ENCODE data around the gene KCNC4. TPM values are rescaled to one million over a fixed set of nuclear protein-coding genes. Genes with fewer than 3 reads are reported as not detected.
A peak's percentile ranks its signal among the peaks of the same experiment; 100 is the strongest.

The KCNC4 gene
- under 1 TPM; 0.18 to 0.48 (median 0.47) TPM for polyA plus RNA-seq

GRCh38 chr1:110209715-110210603 is at the start of gene KCNC4:
Gene KCNC4, plus strand, starts transcription at chr1:110210314. Its CDS starts 1,186 bp downstream, at chr1:110211500.
- peaks cover 8 to 15% (median 10%) of the 10 kb centered on the region in 3 donors for H3K27me3 Mint-ChIP-seq (ENCODE audit: low read depth in 3 of 3)
- H3K4me1 Mint-ChIP-seq = peaks cover 19 to 20% of the 10 kb centered on the region in 2 donors
- H3K9me3 Mint-ChIP-seq = peaks cover 0 to 1% (median 0%) of the 10 kb centered on the region in 6 donors
- H3K4me3 Mint-ChIP-seq = peak within 1 kb of the TSS; percentile 78 to 90 (median 88)
- H3K36me3 Mint-ChIP-seq = no peaks in the 10 kb centered on the region
- peak; percentile 82 to 89 (median 87) for DNase-seq
- H3K27ac Mint-ChIP-seq = peak within 1 kb of the TSS; percentile 85 to 94 (median 89)

- peaks cover 7 to 17% (median 12%) of the 10 kb centered on the region in 3 donors for H3K27me3 Mint-ChIP-seq (ENCODE audit: low read depth in 3 of 3)
- H3K4me3 Mint-ChIP-seq = no peak overlapping the region
- H3K9me3 Mint-ChIP-seq = no peaks in the 10 kb centered on the region
- no peak overlapping the region for H3K27ac Mint-ChIP-seq
- DNase-seq = no peak
- peaks cover 0 to 5% (median 3%) of the 10 kb centered on the region in 3 donors for H3K36me3 Mint-ChIP-seq
- no peaks in the 10 kb centered on the region for H3K4me1 Mint-ChIP-seq
Measured at GRCh38 chr1:110160538-110161100, 49.5 kb upstream of the KCNC4 start.

GRCh38 chr1:110161165-110161564 is 48.9 kb upstream of the KCNC4 start:
- H3K36me3 Mint-ChIP-seq = peaks cover 0 to 5% (median 3%) of the 10 kb centered on the region in 3 donors
- no peak for DNase-seq
- no peak overlapping the region for H3K27ac Mint-ChIP-seq
- peaks cover 7 to 15% (median 12%) of the 10 kb centered on the region in 3 donors for H3K27me3 Mint-ChIP-seq (ENCODE audit: low read depth in 3 of 3)
- no peak overlapping the region for H3K4me3 Mint-ChIP-seq
- H3K4me1 Mint-ChIP-seq = no peaks in the 10 kb centered on the region
- no peaks in the 10 kb centered on the region for H3K9me3 Mint-ChIP-seq

- H3K36me3 Mint-ChIP-seq = peaks cover 0 to 5% (median 3%) of the 10 kb centered on the region in 3 donors
- H3K27ac Mint-ChIP-seq = no peak overlapping the region
- H3K9me3 Mint-ChIP-seq = no peaks in the 10 kb centered on the region
- no peaks in the 10 kb centered on the region for H3K4me1 Mint-ChIP-seq
- H3K27me3 Mint-ChIP-seq (ENCODE audit: low read depth in 3 of 3) = peaks cover 7 to 15% (median 12%) of the 10 kb centered on the region in 3 donors
- DNase-seq = no peak
- H3K4me3 Mint-ChIP-seq = no peak overlapping the region
Measured at GRCh38 chr1:110161849-110162248, 48.3 kb upstream of the KCNC4 start.

GRCh38 chr1:110163591-110163990 is 46.5 kb upstream of the KCNC4 start:
- H3K4me3 Mint-ChIP-seq = no peak overlapping the region
- no peaks in the 10 kb centered on the region for H3K9me3 Mint-ChIP-seq
- no peak overlapping the region for H3K27ac Mint-ChIP-seq
- H3K36me3 Mint-ChIP-seq = no peaks in the 10 kb centered on the region
- no peaks in the 10 kb centered on the region for H3K4me1 Mint-ChIP-seq
- no peak for DNase-seq
- peaks cover 3 to 10% (median 10%) of the 10 kb centered on the region in 3 donors for H3K27me3 Mint-ChIP-seq (ENCODE audit: low read depth in 3 of 3)

- no peaks in the 10 kb centered on the region for H3K4me1 Mint-ChIP-seq
- H3K9me3 Mint-ChIP-seq = no peaks in the 10 kb centered on the region
- peaks cover 2 to 10% (median 4%) of the 10 kb centered on the region in 3 donors for H3K27me3 Mint-ChIP-seq (ENCODE audit: low read depth in 3 of 3)
- no peaks in the 10 kb centered on the region for H3K36me3 Mint-ChIP-seq
- H3K27ac Mint-ChIP-seq = no peak overlapping the region
- DNase-seq = no peak
- no peak overlapping the region for H3K4me3 Mint-ChIP-seq
Measured at GRCh38 chr1:110164725-110165350, 45.3 kb upstream of the KCNC4 start.

- Mint-ChIP-seq H3K27me3 (ENCODE audit: low read depth in 3 of 3) (peaks cover 0 to 8% (median 4%) of the 10 kb centered on the region in 3 donors), H3K36me3 (no peaks in the 10 kb centered on the region), H3K4me1 (no peaks in the 10 kb centered on the region), H3K27ac (no peak overlapping the region), H3K9me3 (no peaks in the 10 kb centered on the region), H3K4me3 (no peak overlapping the region)
- DNase-seq = no peak
Measured at GRCh38 chr1:110165761-110166231, 44.3 kb upstream of the KCNC4 start.

- Mint-ChIP-seq H3K27me3 (ENCODE audit: low read depth in 3 of 3) (peaks cover 0 to 8% (median 4%) of the 10 kb centered on the region in 3 donors), H3K4me3 (no peak overlapping the region), H3K9me3 (no peaks in the 10 kb centered on the region), H3K4me1 (no peaks in the 10 kb centered on the region), H3K36me3 (no peaks in the 10 kb centered on the region), H3K27ac (no peak overlapping the region)
- no peak for DNase-seq
Measured at GRCh38 chr1:110166861-110167260, 43.3 kb upstream of the KCNC4 start.

GRCh38 chr1:110170766-110171733 is 39.1 kb upstream of the KCNC4 start:
- Mint-ChIP-seq H3K27me3 (ENCODE audit: low read depth in 3 of 3) (peaks cover 0 to 8% (median 4%) of the 10 kb centered on the region in 3 donors), H3K27ac (no peak overlapping the region), H3K36me3 (no peaks in the 10 kb centered on the region), H3K9me3 (no peaks in the 10 kb centered on the region), H3K4me1 (no peaks in the 10 kb centered on the region), H3K4me3 (no peak overlapping the region)
- no peak for DNase-seq

- H3K4me3 Mint-ChIP-seq = no peak overlapping the region
- no peak for DNase-seq
- no peaks in the 10 kb centered on the region for H3K9me3 Mint-ChIP-seq
- H3K27me3 Mint-ChIP-seq (ENCODE audit: low read depth in 3 of 3) = peaks cover 0 to 10% (median 4%) of the 10 kb centered on the region in 3 donors
- no peaks in the 10 kb centered on the region for H3K36me3 Mint-ChIP-seq
- no peak overlapping the region for H3K27ac Mint-ChIP-seq
- H3K4me1 Mint-ChIP-seq = no peaks in the 10 kb centered on the region
Measured at GRCh38 chr1:110172001-110172400, 38.1 kb upstream of the KCNC4 start.

- no peak for DNase-seq
- no peak overlapping the region for H3K27ac Mint-ChIP-seq
- peaks cover 0 to 10% (median 4%) of the 10 kb centered on the region in 3 donors for H3K27me3 Mint-ChIP-seq (ENCODE audit: low read depth in 3 of 3)
- H3K36me3 Mint-ChIP-seq = no peaks in the 10 kb centered on the region
- no peaks in the 10 kb centered on the region for H3K9me3 Mint-ChIP-seq
- H3K4me1 Mint-ChIP-seq = no peaks in the 10 kb centered on the region
- H3K4me3 Mint-ChIP-seq = no peak overlapping the region
Measured at GRCh38 chr1:110173466-110174105, 36.5 kb upstream of the KCNC4 start.

GRCh38 chr1:110174961-110175360 is 35.2 kb upstream of the KCNC4 start:
- no peaks in the 10 kb centered on the region for H3K4me1 Mint-ChIP-seq
- H3K4me3 Mint-ChIP-seq = no peak overlapping the region
- no peak for DNase-seq
- no peaks in the 10 kb centered on the region for H3K9me3 Mint-ChIP-seq
- no peak overlapping the region for H3K27ac Mint-ChIP-seq
- H3K27me3 Mint-ChIP-seq (ENCODE audit: low read depth in 3 of 3) = peaks cover 0 to 10% (median 4%) of the 10 kb centered on the region in 3 donors
- H3K36me3 Mint-ChIP-seq = no peaks in the 10 kb centered on the region
